Measurements from ENCODE around the gene TTR.

- TF ChIP-seq CTCF (IDR thresholded peaks at IDR 0.05) (no peak), POLR2A (IDR thresholded peaks at IDR 0.05) (no peak)
These were observed 1.1 kb upstream of the TTR start for GRCh38 chr18:31590570-31590969.
